Activated T-cell treated with anti-CD3 and anti-CD28 coated beads for 4 hours (primary cell): ENCODE results near the gene REXO4.
A peak's percentile ranks its signal among the peaks of the same experiment; 100 is the strongest.

ENCODE experiments used
- DNase-seq: peaks from one replicate; pipeline ENCODE4 v3.0.0-alpha.2; 2020

The REXO4 gene

DNA sequence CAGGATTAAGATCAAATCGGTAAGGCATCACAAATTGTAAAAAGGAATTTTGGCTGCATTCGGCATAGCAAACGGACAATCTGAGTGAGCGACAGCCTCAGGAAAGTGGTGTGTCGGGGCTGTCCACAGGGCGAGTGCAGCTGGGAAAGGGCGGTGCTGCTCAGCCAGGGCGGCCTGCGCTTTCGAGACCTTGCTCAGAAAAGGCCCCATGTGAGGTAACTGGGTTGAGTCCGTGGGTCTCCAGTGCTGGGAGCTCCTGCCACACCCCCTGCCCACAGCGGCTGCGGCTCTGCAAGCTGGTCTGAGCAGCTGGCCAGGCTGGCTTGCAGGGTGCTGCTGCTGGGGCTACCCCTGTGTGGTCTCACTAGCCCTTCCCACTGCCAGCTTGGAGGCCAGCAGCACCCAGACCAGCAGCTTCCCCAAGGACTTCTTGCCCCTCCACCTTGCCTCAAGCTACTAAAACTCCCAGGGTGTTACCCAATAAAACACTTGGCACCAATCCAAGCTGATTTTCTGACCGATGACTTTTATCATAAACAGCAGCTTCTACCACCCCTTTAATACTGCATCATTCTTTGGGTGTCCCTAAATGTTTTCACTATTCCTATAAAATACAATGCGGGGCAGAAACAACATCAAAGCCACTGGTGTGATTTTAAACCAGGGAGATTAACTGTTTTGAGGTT lies 55.3 kb downstream of the REXO4 start:
- DNase-seq: no peak

DNA sequence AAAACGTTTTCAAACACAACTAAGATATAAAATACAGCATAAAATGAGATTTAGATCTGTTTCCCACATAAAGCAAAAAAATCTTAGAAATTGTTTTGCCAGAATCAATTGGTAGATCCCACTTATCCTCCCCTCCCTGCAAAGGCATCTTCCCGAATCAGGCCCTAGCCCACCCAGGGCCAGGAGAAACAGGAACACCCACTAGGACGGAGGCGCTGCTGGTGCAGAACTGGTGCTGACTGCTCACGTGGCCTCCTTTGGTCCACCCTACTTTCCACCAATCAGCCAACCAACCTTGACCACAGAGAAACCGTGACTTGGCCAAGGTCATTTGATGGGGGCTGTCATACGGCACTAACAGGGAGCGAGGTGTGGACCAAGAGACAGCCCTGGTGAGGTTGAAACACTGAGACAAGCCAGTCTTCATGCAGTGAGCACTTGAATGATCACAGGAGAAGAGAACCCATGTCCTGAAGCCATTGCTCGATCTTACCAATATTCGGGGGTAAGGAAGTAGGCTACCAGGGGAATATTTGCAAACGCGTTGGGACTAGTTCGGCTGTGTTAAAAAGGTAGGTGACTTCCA lies 56.2 kb downstream of the REXO4 start:
- DNase-seq: no peak

DNA sequence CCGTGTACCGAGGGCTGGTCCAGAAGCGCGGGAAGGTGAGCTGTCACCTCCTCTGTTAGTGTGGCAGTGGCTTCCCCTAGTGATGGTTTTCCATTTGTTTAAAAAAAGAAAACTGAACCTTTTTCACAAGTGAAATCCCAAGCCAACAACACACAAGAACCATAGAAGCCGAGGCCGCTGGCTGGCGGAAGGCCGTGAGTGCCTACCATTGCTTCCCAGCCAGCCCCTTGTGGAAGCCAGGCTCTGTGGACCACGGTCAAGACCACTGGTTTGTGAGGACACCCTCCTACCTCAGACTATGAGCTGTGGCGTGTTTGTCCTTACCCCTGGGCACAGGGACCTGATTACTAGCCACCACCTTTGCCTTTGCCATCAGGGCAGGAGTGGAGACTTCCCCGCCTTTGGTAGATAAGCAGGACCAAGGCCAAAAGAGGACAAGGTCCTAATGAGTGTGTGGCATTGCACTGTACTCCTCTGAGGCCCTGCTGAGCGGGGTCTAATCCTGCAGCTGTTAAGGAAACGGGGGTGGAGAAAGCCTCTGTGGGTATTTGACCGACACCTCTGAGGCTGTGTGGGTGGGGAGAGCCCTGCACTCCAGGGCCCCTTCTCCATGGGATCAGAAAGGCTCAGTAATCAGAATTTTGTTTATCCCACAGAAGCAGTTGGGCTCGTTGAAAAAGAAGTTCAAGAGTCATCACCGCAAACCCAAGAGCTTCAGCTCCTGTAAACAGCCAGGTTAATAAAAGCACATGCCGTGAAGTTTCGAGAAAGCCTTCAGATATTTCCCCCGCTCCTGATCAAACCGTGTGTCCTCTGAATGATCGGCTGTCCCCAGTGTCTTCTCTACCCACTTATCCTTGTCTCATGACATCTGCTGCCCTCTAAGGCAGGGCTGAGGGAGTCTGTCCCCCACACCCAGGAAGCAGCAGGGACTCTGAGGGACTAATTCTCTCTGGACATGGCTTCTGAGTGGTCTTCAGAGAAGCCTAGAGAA lies 57.1 kb downstream of the REXO4 start:
- DNase-seq: no peak

DNA sequence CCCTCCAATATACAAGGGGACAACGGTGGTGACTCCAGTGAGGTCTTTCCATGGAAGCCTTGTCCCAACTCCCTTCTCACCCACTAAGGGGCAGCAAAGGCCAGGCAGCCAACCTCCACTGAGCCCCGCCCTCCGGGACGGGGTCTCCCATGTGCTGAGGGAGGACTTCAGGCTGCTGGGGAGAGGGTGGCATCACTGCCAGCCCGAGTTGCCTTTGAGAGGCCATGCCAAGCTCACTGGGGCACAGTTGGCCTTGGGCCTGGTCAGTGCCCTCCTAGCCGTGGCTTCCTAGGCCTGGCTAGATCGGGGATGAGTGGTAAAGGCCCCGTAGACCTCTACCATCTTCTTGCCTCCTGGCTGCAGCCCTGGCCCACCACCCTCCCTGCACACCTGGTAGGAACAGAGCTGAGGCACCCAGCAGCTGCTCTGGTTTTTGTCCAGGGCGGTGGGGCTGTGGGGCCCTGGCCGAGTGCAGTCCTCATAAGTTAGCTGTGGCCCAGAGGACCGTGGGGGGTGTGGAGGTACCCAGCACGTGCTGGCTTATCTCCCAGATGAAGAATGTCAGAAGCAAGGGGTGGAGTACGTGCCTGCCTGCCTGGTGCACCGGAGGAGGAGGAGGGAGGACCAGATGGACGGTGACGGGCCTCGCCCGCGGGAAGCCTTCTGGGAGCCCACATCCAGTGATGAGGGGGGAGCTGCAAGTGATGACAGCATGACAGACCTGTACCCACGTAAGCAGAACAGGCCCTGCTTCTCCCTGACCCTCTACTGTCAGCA lies 58.2 kb downstream of the REXO4 start:
- no peak for DNase-seq

DNA sequence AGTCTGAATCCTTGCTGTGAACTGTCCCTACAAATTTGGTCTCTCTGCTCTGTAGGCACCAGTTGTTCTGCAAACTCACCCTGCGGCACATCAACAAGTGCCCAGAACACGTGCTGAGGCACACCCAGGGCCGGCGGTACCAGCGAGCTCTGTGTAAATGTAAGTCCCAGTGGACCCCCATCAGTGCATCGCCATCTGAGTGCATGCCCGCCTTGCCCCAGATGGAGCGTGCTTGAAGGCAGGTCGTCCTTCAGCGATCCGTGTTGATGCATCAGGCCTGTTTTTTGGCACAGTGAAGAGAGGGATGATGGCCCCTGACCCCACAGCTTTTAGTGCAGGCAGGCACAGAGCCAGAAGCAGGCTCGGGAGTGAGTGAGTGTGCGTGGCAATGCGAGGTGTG lies 60.2 kb downstream of the REXO4 start:
- no peak for DNase-seq

GRCh38 chr9:133356391-133357091 lies 61.3 kb downstream of the REXO4 start, which contains the start of the genes SURF1 and SURF2:
Gene SURF1 (minus strand): TSS chr9:133356487. CDS start chr9:133356453, 34 bp downstream.
Gene SURF2 (plus strand): TSS chr9:133356550. CDS start chr9:133356593, 43 bp downstream.
- DNase-seq: peak; percentile 84
